ENCODE results near the gene CAMK2D.

Gene CAMK2D

GRCh38 chr4:113407409-113407808 lies 354.1 kb downstream of the CAMK2D start:
- H3K9me3 ChIP-seq (ENCODE audit: insufficient read depth, low read depth, low read length), result peaks cover 1% of the 10 kb centered on the region
- H3K23ac ChIP-seq (ENCODE audit: low read length), result no peak overlapping the region
- WGBS (ENCODE audit: extremely low coverage, insufficient coverage, insufficient read length), result no CpG with 5 or more reads among the region's 2 CpGs

DNA sequence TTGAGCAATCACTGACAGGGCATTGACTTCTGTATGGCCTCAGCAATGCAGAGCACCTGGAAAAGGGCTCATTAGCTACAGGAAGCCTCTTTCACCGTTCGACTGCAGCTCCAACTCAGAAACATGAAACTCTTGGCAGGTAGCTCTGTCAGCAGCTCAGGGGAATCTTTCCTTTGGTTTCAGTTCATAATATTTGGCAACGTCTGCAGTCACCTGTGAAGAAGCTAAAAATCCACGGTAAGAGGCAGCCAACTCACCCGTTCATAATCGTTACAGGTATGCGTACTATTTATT lies 354.9 kb downstream of the CAMK2D start:
- no peaks in the 10 kb centered on the region for H3K36me3 ChIP-seq (ENCODE audit: control insufficient read depth in 1 of 2, insufficient read depth in 2 of 2, low read length in 2 of 2)
- no peak overlapping the region for H3K4ac ChIP-seq (ENCODE audit: low read depth, low read length)
- H3K14ac ChIP-seq (ENCODE audit: low read length), result no peak overlapping the region
- H3K4me3 ChIP-seq (ENCODE audit: low read depth, low read length), result no peak overlapping the region
- H2BK12ac ChIP-seq (ENCODE audit: low read length), result no peak overlapping the region
- WGBS (ENCODE audit: extremely low coverage, insufficient coverage, insufficient read length), result no CpG with 5 or more reads among the region's 7 CpGs
- H3K9ac ChIP-seq (ENCODE audit: low read length), result no peak overlapping the region
- H3K79me1 ChIP-seq (ENCODE audit: low read length), result no peaks in the 10 kb centered on the region
- no peak for DNase-seq
- no peaks in the 10 kb centered on the region for H3K4me1 ChIP-seq (ENCODE audit: control insufficient read depth in 1 of 2, insufficient read depth in 2 of 2, low read length in 2 of 2)
- H2BK5ac ChIP-seq (ENCODE audit: low read depth, low read length, poor library complexity), result no peak overlapping the region
- no peak overlapping the region for H2BK120ac ChIP-seq (ENCODE audit: insufficient read depth, low read length, poor library complexity)
- no peak overlapping the region for H2AFZ ChIP-seq (ENCODE audit: insufficient read depth, low read length, poor library complexity)
- H3K4me2 ChIP-seq (ENCODE audit: low read length), result no peak overlapping the region
- no peak overlapping the region for H2AK5ac ChIP-seq (ENCODE audit: low read length)
- H3K27me3 ChIP-seq (ENCODE audit: insufficient read depth, low read length), result no peaks in the 10 kb centered on the region
- no peak overlapping the region for H4K12ac ChIP-seq (ENCODE audit: low read depth, low read length)
- H3K9me3 ChIP-seq (ENCODE audit: insufficient read depth, low read depth, low read length), result peaks cover 1% of the 10 kb centered on the region
- H3K79me2 ChIP-seq (ENCODE audit: control insufficient read depth, insufficient read depth, low read length, poor library complexity), result no peaks in the 10 kb centered on the region
- H4K8ac ChIP-seq (ENCODE audit: low read depth, low read length), result no peak overlapping the region
- no peak overlapping the region for H4K91ac ChIP-seq (ENCODE audit: low read depth, low read length)
- H3K27ac ChIP-seq (ENCODE audit: low read depth, low read length), result no peak overlapping the region
- H3K18ac ChIP-seq (ENCODE audit: low read length), result no peak overlapping the region
- no peak overlapping the region for H3K23ac ChIP-seq (ENCODE audit: low read length)

More at GRCh38 chr4:113407409-113407808, 354.1 kb downstream of the CAMK2D start:
- H2AFZ ChIP-seq (ENCODE audit: insufficient read depth, low read length, poor library complexity), result no peak overlapping the region
- no peaks in the 10 kb centered on the region for H3K4me1 ChIP-seq (ENCODE audit: control insufficient read depth in 1 of 2, insufficient read depth in 2 of 2, low read length in 2 of 2)
- H4K12ac ChIP-seq (ENCODE audit: low read depth, low read length), result no peak overlapping the region
- H2BK5ac ChIP-seq (ENCODE audit: low read depth, low read length, poor library complexity), result no peak overlapping the region
- H3K79me1 ChIP-seq (ENCODE audit: low read length), result no peaks in the 10 kb centered on the region
- no peak overlapping the region for H4K91ac ChIP-seq (ENCODE audit: low read depth, low read length)
- no peaks in the 10 kb centered on the region for H3K36me3 ChIP-seq (ENCODE audit: control insufficient read depth in 1 of 2, insufficient read depth in 2 of 2, low read length in 2 of 2)
- no peak overlapping the region for H3K27ac ChIP-seq (ENCODE audit: low read depth, low read length)
- no peak overlapping the region for H3K4ac ChIP-seq (ENCODE audit: low read depth, low read length)
- no peak overlapping the region for H3K18ac ChIP-seq (ENCODE audit: low read length)
- no peak overlapping the region for H3K4me3 ChIP-seq (ENCODE audit: low read depth, low read length)
- no peak overlapping the region for H2BK12ac ChIP-seq (ENCODE audit: low read length)
- H3K14ac ChIP-seq (ENCODE audit: low read length), result no peak overlapping the region
- no peaks in the 10 kb centered on the region for H3K27me3 ChIP-seq (ENCODE audit: insufficient read depth, low read length)
- H4K8ac ChIP-seq (ENCODE audit: low read depth, low read length), result no peak overlapping the region
- H3K9ac ChIP-seq (ENCODE audit: low read length), result no peak overlapping the region
- no peak overlapping the region for H2AK5ac ChIP-seq (ENCODE audit: low read length)
- DNase-seq, result no peak
- no peak overlapping the region for H2BK120ac ChIP-seq (ENCODE audit: insufficient read depth, low read length, poor library complexity)
- H3K4me2 ChIP-seq (ENCODE audit: low read length), result no peak overlapping the region
- H3K79me2 ChIP-seq (ENCODE audit: control insufficient read depth, insufficient read depth, low read length, poor library complexity), result no peaks in the 10 kb centered on the region

GRCh38 chr4:113405874-113406722 lies 355.4 kb downstream of the CAMK2D start:
- Histone ChIP-seq H2BK12ac (ENCODE audit: low read length) (no peak overlapping the region), H4K12ac (ENCODE audit: low read depth, low read length) (no peak overlapping the region), H3K23ac (ENCODE audit: low read length) (no peak overlapping the region), H4K91ac (ENCODE audit: low read depth, low read length) (no peak overlapping the region), H3K36me3 (ENCODE audit: control insufficient read depth in 1 of 2, insufficient read depth in 2 of 2, low read length in 2 of 2) (no peaks in the 10 kb centered on the region), H3K4me1 (ENCODE audit: control insufficient read depth in 1 of 2, insufficient read depth in 2 of 2, low read length in 2 of 2) (no peaks in the 10 kb centered on the region), H3K14ac (ENCODE audit: low read length) (no peak overlapping the region), H4K8ac (ENCODE audit: low read depth, low read length) (no peak overlapping the region), H2BK120ac (ENCODE audit: insufficient read depth, low read length, poor library complexity) (no peak overlapping the region), H3K9ac (ENCODE audit: low read length) (no peak overlapping the region), H2BK5ac (ENCODE audit: low read depth, low read length, poor library complexity) (no peak overlapping the region), H3K9me3 (ENCODE audit: insufficient read depth, low read depth, low read length) (peaks cover 1% of the 10 kb centered on the region), H3K27ac (ENCODE audit: low read depth, low read length) (no peak overlapping the region), H3K4me3 (ENCODE audit: low read depth, low read length) (no peak overlapping the region), H3K4ac (ENCODE audit: low read depth, low read length) (no peak overlapping the region), H3K79me2 (ENCODE audit: control insufficient read depth, insufficient read depth, low read length, poor library complexity) (no peaks in the 10 kb centered on the region), H3K4me2 (ENCODE audit: low read length) (no peak overlapping the region), H2AFZ (ENCODE audit: insufficient read depth, low read length, poor library complexity) (no peak overlapping the region), H3K18ac (ENCODE audit: low read length) (no peak overlapping the region), H2AK5ac (ENCODE audit: low read length) (no peak overlapping the region), H3K79me1 (ENCODE audit: low read length) (no peaks in the 10 kb centered on the region), H3K27me3 (ENCODE audit: insufficient read depth, low read length) (no peaks in the 10 kb centered on the region)
- no peak for DNase-seq
- no CpG with 5 or more reads among the region's 7 CpGs for WGBS (ENCODE audit: extremely low coverage, insufficient coverage, insufficient read length)

- no peak for DNase-seq
- no peak overlapping the region for H4K12ac ChIP-seq (ENCODE audit: low read depth, low read length)
- H3K14ac ChIP-seq (ENCODE audit: low read length), result no peak overlapping the region
- H3K27ac ChIP-seq (ENCODE audit: low read depth, low read length), result no peak overlapping the region
- H2BK120ac ChIP-seq (ENCODE audit: insufficient read depth, low read length, poor library complexity), result no peak overlapping the region
- H3K9me3 ChIP-seq (ENCODE audit: insufficient read depth, low read depth, low read length), result peaks cover 1% of the 10 kb centered on the region
- H4K8ac ChIP-seq (ENCODE audit: low read depth, low read length), result no peak overlapping the region
- H3K4me2 ChIP-seq (ENCODE audit: low read length), result no peak overlapping the region
- no peaks in the 10 kb centered on the region for H3K36me3 ChIP-seq (ENCODE audit: control insufficient read depth in 1 of 2, insufficient read depth in 2 of 2, low read length in 2 of 2)
- WGBS (ENCODE audit: extremely low coverage, insufficient coverage, insufficient read length), result no CpG with 5 or more reads among the region's 2 CpGs
- H3K79me1 ChIP-seq (ENCODE audit: low read length), result no peaks in the 10 kb centered on the region
- no peak overlapping the region for H3K4me3 ChIP-seq (ENCODE audit: low read depth, low read length)
- H3K4ac ChIP-seq (ENCODE audit: low read depth, low read length), result no peak overlapping the region
- H3K79me2 ChIP-seq (ENCODE audit: control insufficient read depth, insufficient read depth, low read length, poor library complexity), result no peaks in the 10 kb centered on the region
- no peak overlapping the region for H3K18ac ChIP-seq (ENCODE audit: low read length)
- H2BK5ac ChIP-seq (ENCODE audit: low read depth, low read length, poor library complexity), result no peak overlapping the region
- no peak overlapping the region for H3K9ac ChIP-seq (ENCODE audit: low read length)
- no peak overlapping the region for H4K91ac ChIP-seq (ENCODE audit: low read depth, low read length)
- no peak overlapping the region for H2AK5ac ChIP-seq (ENCODE audit: low read length)
- no peaks in the 10 kb centered on the region for H3K4me1 ChIP-seq (ENCODE audit: control insufficient read depth in 1 of 2, insufficient read depth in 2 of 2, low read length in 2 of 2)
- H2AFZ ChIP-seq (ENCODE audit: insufficient read depth, low read length, poor library complexity), result no peak overlapping the region
- no peak overlapping the region for H3K23ac ChIP-seq (ENCODE audit: low read length)
- H2BK12ac ChIP-seq (ENCODE audit: low read length), result no peak overlapping the region
- no peaks in the 10 kb centered on the region for H3K27me3 ChIP-seq (ENCODE audit: insufficient read depth, low read length)
These were observed 356.7 kb downstream of the CAMK2D start for GRCh38 chr4:113404841-113405240.

All from trophoblast cell (in vitro differentiated cells and primary cell).